ENCODE results near the gene SEC24D. TPM values are rescaled to one million over a fixed set of nuclear protein-coding genes. Genes with fewer than 3 reads are reported as not detected.
"Not testable (repeated sequence)": the region's sequence is repeated elsewhere in the genome, so short reads cannot be mapped to it uniquely, and the experiment has no call there.

SEC24D gene
- total RNA-seq, 1 experiment from 2014 or later = 14.4 TPM

DNA sequence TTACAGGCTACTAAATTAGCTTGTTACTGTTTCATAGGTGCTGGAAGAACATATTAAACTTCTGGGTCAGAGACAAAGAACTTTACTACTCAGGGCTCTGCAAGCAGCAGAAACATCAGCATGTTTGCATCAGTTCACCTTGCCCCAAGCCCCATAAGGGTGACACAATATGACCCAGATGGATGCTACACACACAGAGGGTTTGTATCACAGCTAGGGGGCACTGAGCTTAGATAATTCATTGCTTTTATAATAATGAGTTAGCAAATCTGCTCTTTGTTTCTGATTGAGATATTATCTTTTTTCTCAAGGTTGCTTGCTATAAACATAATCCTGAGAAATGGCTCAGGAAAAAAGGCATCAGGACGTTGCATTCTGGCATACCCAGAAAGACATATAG, 47.9 kb upstream of the SEC24D start:
- Histone ChIP-seq H4K20me1 (ENCODE audit: low read length) (no peaks in the 10 kb centered on the region), H3K27ac (ENCODE audit: low read length) (no peak overlapping the region), H3K4me1 (ENCODE audit: insufficient read depth, low read length) (0 out of 2 replicates have a peak, but pooled peaks cover 5% of the 10 kb centered on the region), H3K9me2 (replicated peaks; ENCODE audit: low read length) (no peaks in the 10 kb centered on the region), H3K9me3 (ENCODE audit: low read length) (no peaks in the 10 kb centered on the region), H2AFZ (ENCODE audit: low read length) (no peak overlapping the region), H3K27me3 (ENCODE audit: low read length) (no peaks in the 10 kb centered on the region), H3F3A (ENCODE audit: low read length, unreplicated experiment) (no peaks in the 10 kb centered on the region), H3K9ac (ENCODE audit: low read length) (no peak overlapping the region), H3K4me2 (ENCODE audit: low read length) (no peak overlapping the region), H3K79me2 (ENCODE audit: low read length) (no peaks in the 10 kb centered on the region), H3K36me3 (ENCODE audit: low read depth, low read length) (no peaks in the 10 kb centered on the region), H3K4me3 (ENCODE audit: low read length) (no peak overlapping the region)
- ATAC-seq = no peak
- POLR2A ChIA-PET (ENCODE audit: unreplicated experiment) = no interaction called here
- peak; percentile 4 for DNase-seq
- intact Hi-C loops (cut with micrococcal nuclease) = no loop called here
- no peak for TF ChIP-seq EZH2 (IDR thresholded peaks at IDR 0.05; ENCODE audit: low read length, unreplicated experiment)
- TF ChIP-seq EZH2phosphoT487 (IDR thresholded peaks at IDR 0.05; ENCODE audit: borderline replicate concordance, low read length) = no peak
- TF ChIP-seq, protein P1, sequence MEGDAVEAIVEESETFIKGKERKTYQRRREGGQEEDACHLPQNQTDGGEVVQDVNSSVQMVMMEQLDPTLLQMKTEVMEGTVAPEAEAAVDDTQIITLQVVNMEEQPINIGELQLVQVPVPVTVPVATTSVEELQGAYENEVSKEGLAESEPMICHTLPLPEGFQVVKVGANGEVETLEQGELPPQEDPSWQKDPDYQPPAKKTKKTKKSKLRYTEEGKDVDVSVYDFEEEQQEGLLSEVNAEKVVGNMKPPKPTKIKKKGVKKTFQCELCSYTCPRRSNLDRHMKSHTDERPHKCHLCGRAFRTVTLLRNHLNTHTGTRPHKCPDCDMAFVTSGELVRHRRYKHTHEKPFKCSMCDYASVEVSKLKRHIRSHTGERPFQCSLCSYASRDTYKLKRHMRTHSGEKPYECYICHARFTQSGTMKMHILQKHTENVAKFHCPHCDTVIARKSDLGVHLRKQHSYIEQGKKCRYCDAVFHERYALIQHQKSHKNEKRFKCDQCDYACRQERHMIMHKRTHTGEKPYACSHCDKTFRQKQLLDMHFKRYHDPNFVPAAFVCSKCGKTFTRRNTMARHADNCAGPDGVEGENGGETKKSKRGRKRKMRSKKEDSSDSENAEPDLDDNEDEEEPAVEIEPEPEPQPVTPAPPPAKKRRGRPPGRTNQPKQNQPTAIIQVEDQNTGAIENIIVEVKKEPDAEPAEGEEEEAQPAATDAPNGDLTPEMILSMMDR (conservative IDR thresholded peaks at IDR 0.05; ENCODE audit: low read depth, low read length) = peak; percentile 48
- CTCF ChIA-PET = interaction anchor here (0.6 kb wide), 1 partner anchor 48 kb away, joined by 4 read pairs; no protein-coding TSS in a partner anchor
- BruUV-seq (replicated peaks) = no TSS peak

DNA sequence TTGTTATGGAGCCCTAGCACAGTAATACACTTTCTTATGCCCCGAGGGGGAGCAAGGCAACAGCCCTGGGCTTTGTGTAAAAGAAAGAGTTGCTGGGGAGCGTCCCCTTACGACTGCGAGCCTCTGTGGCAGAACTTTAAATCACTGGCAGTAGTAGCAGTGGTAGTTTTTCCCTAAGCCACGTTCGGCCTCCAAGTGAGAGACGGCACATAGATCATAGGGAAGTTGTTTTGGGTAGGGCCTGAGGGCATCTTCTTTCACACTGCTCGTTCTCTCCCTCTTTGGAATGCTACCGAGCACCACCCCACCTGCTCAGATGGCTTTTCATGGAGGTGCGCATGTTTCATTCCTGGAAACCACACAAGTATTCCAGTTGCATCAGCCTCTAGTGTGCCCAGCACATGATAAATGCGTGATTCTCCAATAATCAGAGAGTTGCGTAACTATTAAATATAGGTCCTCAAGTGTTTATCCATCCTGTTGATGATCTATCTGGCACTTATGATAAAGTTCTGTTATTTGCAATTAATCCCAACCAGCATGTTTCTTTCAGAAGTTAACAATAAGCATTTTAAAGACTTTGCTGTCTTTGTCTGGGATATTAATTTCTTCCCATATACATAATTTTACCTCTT, 45.7 kb upstream of the SEC24D start:
- H3K9me3 ChIP-seq (ENCODE audit: low read length) = no peaks in the 10 kb centered on the region
- no TSS peak for BruUV-seq (replicated peaks)
- POLR2A ChIA-PET (ENCODE audit: unreplicated experiment) = no interaction called here
- no peak overlapping the region for H3K4me3 ChIP-seq (ENCODE audit: low read length)
- no peaks in the 10 kb centered on the region for H3K36me3 ChIP-seq (ENCODE audit: low read depth, low read length)
- TF ChIP-seq EZH2phosphoT487 (IDR thresholded peaks at IDR 0.05; ENCODE audit: borderline replicate concordance, low read length) (no peak), EZH2 (IDR thresholded peaks at IDR 0.05; ENCODE audit: low read length, unreplicated experiment) (no peak)
- TF ChIP-seq, protein P1 (conservative IDR thresholded peaks at IDR 0.05; ENCODE audit: low read depth, low read length) = no peak
- DNase-seq (no peak), ATAC-seq (no peak)
- H3K4me2 ChIP-seq (ENCODE audit: low read length) = no peak overlapping the region
- H3K27me3 ChIP-seq (ENCODE audit: low read length) = no peaks in the 10 kb centered on the region
- CTCF ChIA-PET = no interaction called here
- no peak overlapping the region for H3K9ac ChIP-seq (ENCODE audit: low read length)
- H3K27ac ChIP-seq (ENCODE audit: low read length) = no peak overlapping the region
- H3K79me2 ChIP-seq (ENCODE audit: low read length) = no peaks in the 10 kb centered on the region
- H3K4me1 ChIP-seq (ENCODE audit: insufficient read depth, low read length) = no peaks in the 10 kb centered on the region
- no peaks in the 10 kb centered on the region for H4K20me1 ChIP-seq (ENCODE audit: low read length)
- intact Hi-C loops (cut with micrococcal nuclease) = no loop called here
- no peak overlapping the region for H2AFZ ChIP-seq (ENCODE audit: low read length)
- no peaks in the 10 kb centered on the region for H3K9me2 ChIP-seq (replicated peaks; ENCODE audit: low read length)
- no peaks in the 10 kb centered on the region for H3F3A ChIP-seq (ENCODE audit: low read length, unreplicated experiment)

DNA sequence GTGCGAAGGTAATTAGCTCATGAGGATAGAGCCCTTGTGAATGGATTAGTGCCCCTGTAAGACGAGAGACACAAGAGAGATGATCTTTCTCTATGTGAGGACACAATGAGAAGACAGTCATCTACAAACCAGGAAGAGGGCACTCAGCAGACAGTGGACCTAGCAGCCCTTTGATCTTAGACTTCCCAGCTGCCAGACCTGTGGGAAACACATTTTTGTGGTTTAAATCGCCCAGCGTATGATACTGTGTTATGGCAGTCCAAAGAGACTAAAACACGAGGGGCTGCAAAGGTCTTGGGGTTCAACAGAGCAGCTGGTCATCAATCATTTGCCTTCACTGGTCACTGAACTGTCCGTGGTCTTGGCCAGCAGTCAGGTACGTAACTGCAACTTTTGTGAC, 43.5 kb upstream of the SEC24D start:
- H3K4me3 ChIP-seq (ENCODE audit: low read length) = no peak overlapping the region
- no peak overlapping the region for H3K9ac ChIP-seq (ENCODE audit: low read length)
- H3K4me2 ChIP-seq (ENCODE audit: low read length) = no peak overlapping the region
- no peaks in the 10 kb centered on the region for H3K9me2 ChIP-seq (replicated peaks; ENCODE audit: low read length)
- H3F3A ChIP-seq (ENCODE audit: low read length, unreplicated experiment) = no peaks in the 10 kb centered on the region
- no peak overlapping the region for H3K27ac ChIP-seq (ENCODE audit: low read length)
- H2AFZ ChIP-seq (ENCODE audit: low read length) = no peak overlapping the region
- no peak for TF ChIP-seq EZH2phosphoT487 (IDR thresholded peaks at IDR 0.05; ENCODE audit: borderline replicate concordance, low read length)
- no peak for TF ChIP-seq EZH2 (IDR thresholded peaks at IDR 0.05; ENCODE audit: low read length, unreplicated experiment)
- TF ChIP-seq, protein P1 (conservative IDR thresholded peaks at IDR 0.05; ENCODE audit: low read depth, low read length) = no peak
- no peaks in the 10 kb centered on the region for H3K36me3 ChIP-seq (ENCODE audit: low read depth, low read length)
- no TSS peak for BruUV-seq (replicated peaks)
- CTCF ChIA-PET = no interaction called here
- DNase-seq = no peak
- H4K20me1 ChIP-seq (ENCODE audit: low read length) = no peaks in the 10 kb centered on the region
- H3K4me1 ChIP-seq (ENCODE audit: insufficient read depth, low read length) = no peaks in the 10 kb centered on the region
- no peak for ATAC-seq
- no peaks in the 10 kb centered on the region for H3K79me2 ChIP-seq (ENCODE audit: low read length)
- H3K27me3 ChIP-seq (ENCODE audit: low read length) = no peaks in the 10 kb centered on the region
- POLR2A ChIA-PET (ENCODE audit: unreplicated experiment) = no interaction called here
- intact Hi-C loops (cut with micrococcal nuclease) = no loop called here
- no peaks in the 10 kb centered on the region for H3K9me3 ChIP-seq (ENCODE audit: low read length)

DNA sequence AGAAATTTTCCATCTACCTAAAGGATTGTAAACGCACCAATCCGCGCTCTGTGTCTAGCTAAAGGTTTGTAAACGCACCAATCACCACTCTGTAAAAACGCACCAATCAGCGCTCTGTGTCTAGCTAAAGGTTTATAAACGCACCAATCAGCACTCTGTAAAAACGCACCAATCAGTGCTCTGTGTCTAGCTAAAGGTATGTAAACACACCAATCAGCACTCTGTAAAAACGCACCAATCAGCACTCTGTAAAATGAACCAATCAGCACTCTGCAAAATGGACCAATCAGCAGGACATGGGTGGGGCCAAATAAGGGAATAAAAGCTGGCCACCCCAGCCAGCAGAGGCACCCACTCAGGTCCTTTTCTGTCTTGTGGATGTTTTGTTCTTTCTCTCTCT, 42.6 kb upstream of the SEC24D start:
- H3K4me3 ChIP-seq (ENCODE audit: low read length); H3F3A ChIP-seq (ENCODE audit: low read length, unreplicated experiment); POLR2A ChIA-PET (ENCODE audit: unreplicated experiment); H3K4me1 ChIP-seq (ENCODE audit: insufficient read depth, low read length); intact Hi-C loops (cut with micrococcal nuclease); H3K9me2 ChIP-seq (replicated peaks; ENCODE audit: low read length); H3K9ac ChIP-seq (ENCODE audit: low read length); H4K20me1 ChIP-seq (ENCODE audit: low read length); H3K27ac ChIP-seq (ENCODE audit: low read length); H3K4me2 ChIP-seq (ENCODE audit: low read length); H3K27me3 ChIP-seq (ENCODE audit: low read length); DNase-seq; BruUV-seq (replicated peaks); H3K79me2 ChIP-seq (ENCODE audit: low read length); H3K36me3 ChIP-seq (ENCODE audit: low read depth, low read length); H2AFZ ChIP-seq (ENCODE audit: low read length); ATAC-seq; H3K9me3 ChIP-seq (ENCODE audit: low read length): not testable (repeated sequence)
- CTCF ChIA-PET = interaction anchor here (0.6 kb wide), 1 partner anchor 84 kb away, joined by 3 read pairs; no protein-coding TSS in a partner anchor

Data from PC-3 (cell line).